Measurements from ENCODE around the gene DDX56.
"Not testable (repeated sequence)": the region's sequence is repeated elsewhere in the genome, so short reads cannot be mapped to it uniquely, and the experiment has no call there.

Gene DDX56, protein sequence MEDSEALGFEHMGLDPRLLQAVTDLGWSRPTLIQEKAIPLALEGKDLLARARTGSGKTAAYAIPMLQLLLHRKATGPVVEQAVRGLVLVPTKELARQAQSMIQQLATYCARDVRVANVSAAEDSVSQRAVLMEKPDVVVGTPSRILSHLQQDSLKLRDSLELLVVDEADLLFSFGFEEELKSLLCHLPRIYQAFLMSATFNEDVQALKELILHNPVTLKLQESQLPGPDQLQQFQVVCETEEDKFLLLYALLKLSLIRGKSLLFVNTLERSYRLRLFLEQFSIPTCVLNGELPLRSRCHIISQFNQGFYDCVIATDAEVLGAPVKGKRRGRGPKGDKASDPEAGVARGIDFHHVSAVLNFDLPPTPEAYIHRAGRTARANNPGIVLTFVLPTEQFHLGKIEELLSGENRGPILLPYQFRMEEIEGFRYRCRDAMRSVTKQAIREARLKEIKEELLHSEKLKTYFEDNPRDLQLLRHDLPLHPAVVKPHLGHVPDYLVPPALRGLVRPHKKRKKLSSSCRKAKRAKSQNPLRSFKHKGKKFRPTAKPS

DNA sequence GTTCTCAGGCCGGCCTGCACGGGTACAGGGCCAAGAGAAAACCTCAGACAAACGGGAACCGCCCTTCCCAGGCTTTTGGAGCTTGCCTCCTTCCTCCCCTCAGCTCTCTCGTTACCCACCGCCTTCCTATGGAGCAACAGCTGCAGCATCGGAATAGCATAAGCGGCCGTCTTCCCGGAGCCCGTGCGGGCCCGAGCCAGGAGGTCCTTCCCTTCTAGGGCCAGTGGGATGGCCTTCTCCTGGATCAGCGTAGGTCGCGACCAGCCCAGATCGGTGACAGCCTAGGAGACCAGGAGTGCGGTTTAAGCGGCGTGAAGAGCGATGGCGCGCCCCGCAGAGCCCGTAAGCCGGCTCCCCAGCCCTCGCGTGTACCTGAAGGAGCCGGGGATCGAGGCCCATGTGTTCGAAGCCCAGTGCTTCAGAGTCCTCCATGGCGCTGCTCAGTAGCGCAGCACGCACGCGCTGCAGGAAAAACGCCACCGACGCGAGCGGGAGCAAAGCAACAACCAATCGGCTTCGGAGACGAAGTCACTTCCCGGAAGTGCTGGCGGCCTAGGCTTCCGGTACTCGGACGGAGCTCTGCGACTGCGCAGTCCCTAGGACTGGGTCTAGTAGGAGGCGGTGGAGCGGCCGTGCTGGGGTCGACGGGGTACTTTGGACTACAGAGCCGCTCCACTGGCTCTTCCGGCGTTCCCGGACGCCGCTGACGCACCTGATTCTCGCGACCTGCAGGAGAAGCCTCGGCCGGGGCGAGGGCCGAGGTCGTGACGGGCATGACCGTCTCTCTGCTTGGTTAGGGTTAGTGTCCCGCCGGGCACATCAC, at the start of gene DDX56:
DDX56 (minus strand) TSS at position 445 of the 823 bp plus-strand sequence; CDS start at position 432, 13 bp downstream.
- peak; percentile 96 for DNase-seq

DNA sequence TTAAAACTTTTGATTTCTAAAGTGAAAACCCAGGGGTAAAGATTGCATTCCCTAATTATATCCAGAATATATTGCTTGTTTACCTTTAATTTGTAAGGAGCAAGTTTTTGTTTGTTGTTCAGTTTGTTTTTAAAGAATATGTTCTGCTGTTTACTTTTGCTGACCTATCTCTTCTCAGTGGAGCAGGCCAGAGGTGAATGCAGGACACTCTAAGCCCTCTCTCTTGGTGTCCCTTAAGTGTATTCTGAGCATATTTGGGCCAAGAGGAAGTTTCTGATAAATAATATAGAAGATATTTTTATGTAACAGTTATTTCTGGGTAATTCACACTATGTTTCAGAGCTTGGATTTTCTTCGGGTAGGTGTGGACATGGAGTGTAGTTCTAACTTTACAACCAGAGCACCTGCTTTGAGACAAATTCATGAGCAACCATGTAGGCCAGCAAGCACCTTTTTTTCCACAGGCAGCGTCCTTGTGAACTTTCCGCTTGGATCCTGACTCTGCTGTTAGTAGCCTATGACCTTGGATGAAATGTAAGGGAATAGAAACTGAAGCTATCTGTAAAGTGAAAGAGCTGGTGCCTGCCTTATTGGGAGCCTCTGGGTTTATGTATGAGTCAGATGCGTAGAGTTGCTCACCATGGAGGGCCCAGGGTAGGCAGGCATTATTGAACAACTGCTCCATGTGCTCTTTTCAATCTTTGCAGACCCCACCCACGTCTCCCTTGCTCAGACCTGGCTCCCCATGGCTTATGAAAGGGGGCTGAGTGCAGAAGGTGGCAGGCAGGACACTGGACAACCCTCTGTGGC, 48.8 kb upstream of the DDX56 start:
- DNase-seq: no peak

DNA sequence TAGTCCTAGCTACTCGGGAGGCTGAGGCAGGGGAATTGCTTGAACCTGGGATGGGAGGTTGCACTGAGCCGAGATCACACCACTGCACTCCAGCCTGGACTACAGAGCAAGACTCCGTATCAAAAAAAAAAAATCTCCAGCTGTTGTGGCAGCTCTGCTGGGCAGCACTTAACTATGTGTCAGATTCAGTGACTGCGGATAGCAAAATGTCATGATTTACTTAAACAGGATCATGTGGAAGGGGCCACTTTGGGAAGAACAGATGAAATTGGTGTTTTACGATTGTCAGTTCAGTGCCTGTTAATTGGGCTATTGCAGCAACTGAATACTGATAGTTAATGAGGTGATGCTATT, 48.0 kb upstream of the DDX56 start:
- no peak for DNase-seq

DNA sequence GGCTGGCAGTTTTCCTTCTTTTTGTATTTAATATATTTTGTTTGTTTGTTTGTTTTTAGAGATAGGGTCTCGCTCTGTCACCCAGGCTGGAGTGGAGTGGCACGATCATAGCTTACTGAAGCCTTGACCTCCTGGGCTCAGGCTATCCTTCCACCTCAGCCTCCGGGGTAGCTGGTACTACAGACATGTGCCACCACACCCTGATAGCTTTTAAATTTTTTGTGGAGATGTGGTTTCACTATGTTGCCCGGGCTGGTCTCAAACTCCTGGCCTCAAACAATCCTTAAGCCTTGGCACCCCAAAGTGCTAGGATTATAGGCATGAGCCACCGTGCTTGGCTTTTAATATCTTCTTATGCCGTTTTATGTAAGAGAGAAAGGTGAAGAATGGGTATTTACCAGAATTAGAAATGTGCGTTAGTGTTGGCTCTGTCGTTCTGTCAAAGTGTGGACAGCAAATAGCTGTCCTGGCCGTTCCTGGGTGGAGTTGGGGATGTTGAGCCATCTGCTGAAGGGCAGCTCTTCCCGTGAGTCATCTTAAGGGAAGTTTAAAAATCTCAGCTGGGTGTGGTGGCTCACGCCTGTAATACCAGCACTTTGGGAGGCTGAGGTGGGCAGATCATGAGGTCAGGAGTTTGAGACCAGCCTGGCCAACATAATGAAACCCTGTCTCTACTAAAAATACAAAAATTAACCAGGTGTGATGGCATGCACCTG, 47.5 kb upstream of the DDX56 start:
- DNase-seq: no peak

DNA sequence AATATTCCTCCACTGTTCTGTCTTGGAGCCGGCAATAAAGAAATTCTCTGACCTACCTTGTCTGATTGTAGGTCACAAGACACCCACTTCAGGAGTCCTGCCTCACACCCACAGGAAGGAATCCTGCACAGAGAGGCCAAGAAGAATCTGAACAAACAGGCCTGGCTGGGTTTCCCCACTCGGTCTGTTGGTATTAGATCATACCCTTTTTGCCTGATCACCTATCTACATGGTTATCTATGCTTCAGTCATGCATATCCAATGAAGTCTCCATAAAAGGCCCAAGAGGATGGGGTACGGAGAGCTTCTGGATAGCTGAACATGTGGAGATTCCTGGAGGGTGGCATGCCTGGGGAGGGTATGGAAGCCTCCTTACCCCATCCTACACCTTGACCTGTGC, 45.0 kb upstream of the DDX56 start:
- DNase-seq: no peak

DNA sequence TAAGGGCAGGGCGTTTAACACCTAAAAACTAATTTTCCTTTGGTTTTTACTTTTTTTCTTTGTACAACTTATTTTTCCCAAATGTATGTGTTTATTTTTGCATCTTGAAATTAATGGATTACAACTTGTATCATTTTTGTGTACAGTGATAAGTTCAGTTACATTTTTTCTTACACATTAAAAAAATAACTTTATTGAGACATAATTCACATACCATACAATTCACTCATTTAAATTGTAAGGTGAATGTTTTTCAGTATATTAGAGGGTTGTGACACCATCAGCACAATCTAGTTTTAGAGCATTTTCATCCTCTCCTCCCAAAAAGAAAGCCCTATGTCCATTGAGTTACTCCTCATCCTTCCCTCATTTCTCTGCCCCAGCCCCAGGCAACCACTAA, 44.3 kb upstream of the DDX56 start:
- no peak for DNase-seq

DNA sequence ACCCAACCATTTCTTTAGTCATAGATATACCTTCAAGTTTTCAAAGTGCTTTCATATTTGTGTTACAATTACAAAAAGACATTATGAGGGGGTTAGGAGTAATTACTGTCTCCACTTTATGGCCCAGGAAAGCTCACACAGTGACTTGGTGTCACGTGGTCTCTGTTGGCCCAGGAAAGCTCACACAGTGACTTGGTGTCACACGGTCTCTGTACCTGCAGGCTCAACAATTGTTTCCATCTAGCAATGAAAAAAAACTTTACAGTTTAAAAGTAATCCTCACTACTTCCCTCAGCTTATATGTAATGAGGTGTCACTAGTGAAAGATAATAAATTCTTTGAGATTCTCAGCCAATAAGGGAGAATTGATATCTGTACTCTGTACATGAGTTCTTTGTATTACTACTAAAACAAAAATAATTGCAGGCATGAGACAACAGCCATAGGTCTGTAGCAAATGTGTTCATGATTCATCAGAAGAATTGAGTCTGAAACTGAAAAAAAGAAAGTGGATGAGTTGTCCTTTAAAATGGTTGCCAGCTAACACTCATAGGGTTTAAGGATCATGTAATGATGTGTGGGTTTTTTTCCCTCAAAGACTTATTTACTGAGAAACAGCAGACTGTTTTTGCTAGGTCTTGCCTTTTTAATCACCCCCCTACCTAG, 43.6 kb upstream of the DDX56 start:
- no peak for DNase-seq

DNA sequence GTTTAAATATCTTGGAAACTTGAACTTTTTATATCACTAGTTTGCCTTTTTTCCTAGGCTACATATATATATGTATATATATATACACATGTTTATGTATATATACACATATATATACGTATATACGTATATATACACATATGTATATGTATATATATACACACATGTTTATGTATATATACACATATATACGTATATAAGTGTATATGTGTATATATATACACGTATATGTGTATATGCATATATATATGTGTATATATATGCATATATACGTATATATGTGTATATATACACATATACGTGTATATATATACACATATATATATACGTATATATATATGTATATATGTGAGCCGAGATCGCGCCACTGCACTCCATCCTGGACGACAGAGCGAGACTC, 42.8 kb upstream of the DDX56 start:
- DNase-seq: no peak

DNA sequence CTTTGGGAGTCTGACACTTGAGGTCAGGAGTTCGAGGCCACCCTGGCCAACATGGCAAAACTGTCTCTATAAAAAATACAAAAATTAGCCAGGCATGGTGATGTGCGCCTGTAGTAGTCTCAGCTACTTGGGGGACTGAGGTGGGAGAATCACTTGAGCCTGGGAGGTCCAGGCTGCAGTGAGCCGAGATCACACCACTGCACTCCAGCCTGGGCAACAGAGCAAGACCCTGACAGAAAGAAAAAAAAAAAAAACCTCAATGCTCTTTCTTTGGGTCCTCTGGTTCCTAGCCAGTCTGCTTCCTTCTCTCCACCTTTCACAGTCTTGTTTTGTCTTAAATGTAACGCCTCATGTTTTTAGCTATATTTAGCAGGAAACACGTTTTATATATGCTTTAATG, 42.1 kb upstream of the DDX56 start:
- no peak for DNase-seq

DNA sequence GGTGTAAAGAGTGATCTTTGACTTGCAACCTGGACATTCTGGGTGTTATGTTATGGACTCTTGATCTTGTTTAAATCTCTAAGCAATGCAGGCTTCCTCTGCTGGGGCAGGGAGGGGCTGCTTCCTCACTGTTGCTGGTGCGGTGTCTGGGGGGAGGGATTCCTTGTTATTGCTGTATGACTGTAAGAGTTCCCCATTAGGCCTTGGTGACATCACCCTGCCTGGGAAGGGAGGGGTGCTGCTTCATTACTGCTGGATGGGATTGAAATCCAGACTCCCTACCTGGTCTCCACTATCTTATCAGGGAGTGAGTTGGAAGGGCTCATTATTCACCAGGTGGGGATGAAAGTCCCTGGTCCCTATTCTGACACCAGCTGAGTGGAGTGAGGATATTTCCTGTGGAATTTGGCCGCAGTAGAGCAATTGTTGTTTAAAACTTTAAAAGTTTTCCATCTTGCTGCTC, 41.5 kb upstream of the DDX56 start:
- DNase-seq: no peak

DNA sequence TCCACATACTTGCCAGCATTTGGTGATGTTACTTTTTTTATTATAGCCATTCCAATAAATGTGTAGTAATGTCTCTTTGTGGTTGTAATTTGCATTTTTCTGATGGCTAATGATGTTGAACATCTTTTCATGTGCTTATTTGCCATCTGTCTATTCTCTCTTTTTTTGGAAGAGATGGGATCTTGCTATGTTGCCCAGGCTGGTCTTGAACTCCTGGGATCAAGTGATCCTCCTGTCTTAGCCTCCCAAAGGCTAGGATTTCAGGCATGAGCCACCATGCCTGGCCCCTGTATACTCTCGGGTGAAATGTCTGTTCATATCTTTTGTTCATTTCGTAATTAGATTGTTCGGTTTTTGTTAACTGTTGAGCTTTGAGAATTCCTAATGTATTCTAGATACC, 36.1 kb upstream of the DDX56 start:
- no peak for DNase-seq

DNA sequence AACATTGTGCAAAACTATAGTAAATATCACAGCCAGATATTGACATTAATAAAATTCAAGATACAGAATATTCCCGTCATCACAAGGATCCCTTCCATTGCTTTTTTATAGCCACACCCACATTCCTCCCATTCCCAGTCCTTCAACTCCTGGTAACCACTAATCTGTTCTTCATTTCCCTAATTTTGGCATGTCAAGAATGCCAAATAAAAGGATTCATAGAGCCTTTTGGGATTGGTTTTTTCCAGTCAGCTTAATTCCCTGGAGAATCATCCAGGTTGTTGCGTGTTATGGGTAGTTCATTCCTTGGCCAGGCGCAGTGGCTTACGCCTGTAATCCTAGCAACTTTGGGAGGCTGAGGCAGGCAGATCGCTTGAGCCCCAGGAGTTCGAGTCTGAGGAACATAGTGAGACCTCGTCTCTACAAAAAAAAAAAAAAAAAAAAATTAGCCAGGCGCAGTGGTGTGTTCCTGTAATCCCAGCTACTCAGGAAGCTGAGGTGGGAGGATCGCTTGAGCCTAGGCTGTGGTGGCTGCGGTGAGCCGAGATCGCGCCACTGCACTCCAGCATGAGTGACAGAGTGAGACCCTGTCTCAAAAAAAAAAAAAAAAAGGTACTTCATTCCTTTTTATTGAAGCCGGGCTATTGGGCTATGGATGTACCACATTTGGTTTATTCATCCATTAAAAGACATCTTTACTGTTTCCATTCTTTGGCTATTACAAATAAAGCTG, 35.4 kb upstream of the DDX56 start:
- DNase-seq: no peak

DNA sequence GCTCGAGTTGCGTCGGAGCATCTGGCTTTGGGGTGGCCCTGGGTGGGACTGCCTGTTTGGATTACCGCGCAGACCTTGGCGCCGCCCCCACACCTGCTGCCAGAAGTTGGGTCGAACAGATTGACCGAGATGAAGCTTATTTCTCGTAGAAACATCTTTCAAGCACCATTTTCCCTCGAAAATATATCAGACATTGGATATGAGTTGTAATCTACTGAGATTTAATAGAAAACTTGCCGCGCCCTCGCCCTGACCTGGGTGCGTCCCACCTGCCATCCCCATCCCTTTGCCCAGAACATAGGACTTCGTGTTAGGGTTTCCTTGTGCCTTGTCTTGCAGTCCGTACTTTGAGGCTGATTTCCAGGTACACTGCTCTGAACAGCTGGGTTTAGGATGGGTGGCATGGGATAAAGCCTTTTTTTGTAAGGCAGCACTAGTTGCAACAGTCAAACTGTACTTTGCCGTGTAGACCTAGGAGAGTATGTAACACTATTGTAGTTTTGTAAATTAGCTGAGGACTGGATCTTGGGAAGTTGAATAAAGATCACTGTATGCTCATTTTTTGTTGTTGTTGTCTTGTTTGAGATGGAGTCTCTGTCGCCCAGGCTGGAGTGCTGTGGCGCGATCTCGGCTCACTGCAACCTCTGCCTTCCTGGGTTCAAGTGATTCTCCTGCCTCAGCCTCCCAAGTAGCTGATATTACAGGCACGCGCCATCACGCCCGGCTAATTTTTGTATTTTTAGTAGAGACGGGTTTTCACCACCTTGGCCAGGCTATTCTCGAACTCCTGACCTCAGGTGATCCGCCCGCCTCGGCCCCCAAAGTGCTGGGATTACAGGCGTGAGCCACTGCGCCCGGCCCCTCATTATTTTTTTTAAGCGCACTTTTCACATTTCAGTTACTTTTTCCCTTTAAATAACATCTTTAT, 33.7 kb upstream of the DDX56 start:
- no peak for DNase-seq

DNA sequence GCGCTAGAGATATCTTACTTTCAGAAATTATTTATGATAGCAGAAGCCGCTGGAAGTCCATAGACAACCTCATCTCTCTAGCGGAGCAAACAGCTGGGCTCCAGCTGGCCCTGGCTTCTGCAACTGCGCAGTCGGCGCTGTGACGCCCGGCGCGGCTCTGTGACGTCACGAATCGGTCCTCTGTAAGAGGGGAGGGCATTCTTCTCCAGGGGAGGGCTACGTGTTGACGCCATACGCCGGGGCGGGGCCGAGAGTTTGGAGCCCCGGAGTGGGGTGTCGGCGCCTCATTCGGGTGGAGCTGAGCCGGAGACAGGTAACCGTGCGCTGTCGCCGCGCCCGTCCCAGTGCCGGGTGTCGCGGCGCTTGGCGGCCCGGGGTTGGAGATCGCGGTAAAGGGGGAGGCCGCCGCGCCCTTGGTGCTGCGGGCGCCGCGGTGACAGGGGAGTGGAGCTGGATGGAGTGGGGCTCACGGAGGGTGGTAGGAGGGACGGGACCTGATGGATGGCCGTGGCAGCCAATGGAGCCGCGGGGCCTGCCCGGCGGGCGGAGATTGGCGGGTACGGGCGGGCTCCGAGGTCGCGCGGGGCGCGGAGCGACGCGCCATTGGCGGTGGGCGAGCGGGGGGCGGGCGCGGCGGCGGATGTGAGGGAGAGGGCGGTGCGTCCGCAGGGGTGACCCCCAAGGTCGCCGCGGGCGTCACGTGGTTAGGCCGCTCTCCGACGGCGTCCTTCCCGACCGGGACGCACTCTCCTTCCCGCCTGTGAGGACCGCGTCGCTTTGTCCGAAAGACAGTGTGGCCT, 32.8 kb upstream of the DDX56 start, which contains the start of gene OGDH:
OGDH (plus strand) TSS at position 287 of the 800 bp plus-strand sequence. CDS start 17,717 bp downstream, outside the sequence.
- DNase-seq: peak; percentile 99

DNA sequence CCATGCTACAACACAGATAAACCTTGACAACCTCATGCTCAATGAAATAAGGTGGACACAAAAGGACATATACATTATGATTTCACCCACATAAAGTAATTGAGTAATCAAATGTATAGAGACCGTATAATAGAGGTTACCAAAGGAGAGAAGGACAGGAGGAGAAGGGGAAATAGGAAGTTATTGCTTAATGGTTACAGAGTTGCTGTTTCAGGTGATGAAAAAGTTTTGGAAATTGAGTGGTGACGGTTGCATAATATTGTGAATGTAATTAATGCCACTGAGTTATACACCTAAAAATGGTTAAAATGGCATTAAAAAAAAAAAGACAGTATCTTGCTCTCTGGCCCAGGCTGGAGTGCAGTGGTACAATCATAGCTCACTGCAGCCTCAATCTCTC, 31.2 kb upstream of the DDX56 start:
- DNase-seq: no peak

DNA sequence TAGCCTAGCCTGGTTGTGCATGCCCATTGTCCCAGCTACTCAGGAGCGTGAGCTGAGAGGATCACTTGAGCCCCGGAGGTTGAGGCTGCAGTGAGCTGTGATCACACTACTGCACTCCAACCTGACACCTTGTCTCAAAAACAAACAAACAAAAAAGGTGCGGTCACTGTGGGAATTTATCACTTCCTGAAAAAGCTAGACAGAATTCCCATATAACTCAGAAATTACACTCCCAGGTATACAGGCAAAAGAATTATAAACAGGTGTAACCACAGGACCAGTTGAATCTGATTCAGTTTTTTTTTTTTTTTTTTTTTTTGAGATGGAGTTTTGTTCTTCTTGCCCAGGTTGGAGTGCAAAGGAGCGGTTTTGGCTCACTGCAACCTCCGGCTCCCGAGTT, 29.5 kb upstream of the DDX56 start:
- DNase-seq: no peak

DNA sequence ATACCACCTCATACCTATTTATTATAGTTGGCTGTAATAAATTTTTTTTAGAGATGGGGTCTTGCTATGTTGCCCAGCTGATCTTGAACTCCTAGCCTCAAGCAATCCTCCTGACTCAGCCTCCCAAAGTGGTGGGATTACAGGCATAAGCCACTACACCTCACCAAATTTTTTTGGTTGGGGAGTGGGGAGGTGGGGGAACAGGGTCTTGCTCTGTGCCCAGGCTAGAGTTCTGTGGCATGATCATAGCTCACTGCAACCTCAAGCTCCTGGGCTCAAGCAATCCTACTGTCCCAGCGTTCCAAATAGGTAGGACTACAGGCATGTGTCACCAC, 28.8 kb upstream of the DDX56 start:
- DNase-seq: no peak

DNA sequence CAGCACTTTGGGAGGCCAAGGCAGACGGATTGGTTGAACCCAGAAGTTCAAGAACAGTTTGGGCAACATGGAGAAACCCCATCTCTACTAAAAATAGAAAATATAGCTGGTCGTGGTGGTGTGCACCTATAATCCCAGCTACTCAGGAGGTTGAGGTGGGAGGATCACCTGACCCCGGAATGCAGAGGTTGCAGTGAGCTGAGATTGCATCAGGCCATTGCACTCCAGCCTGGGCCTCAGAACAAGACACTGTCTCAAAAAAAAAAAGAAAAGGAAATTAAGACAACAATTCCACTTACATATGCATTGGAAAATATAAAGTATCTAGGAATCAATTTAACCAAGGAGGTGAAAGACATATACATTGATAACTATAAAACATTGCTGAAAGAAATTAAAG, 25.5 kb upstream of the DDX56 start:
- DNase-seq: no peak

DNA sequence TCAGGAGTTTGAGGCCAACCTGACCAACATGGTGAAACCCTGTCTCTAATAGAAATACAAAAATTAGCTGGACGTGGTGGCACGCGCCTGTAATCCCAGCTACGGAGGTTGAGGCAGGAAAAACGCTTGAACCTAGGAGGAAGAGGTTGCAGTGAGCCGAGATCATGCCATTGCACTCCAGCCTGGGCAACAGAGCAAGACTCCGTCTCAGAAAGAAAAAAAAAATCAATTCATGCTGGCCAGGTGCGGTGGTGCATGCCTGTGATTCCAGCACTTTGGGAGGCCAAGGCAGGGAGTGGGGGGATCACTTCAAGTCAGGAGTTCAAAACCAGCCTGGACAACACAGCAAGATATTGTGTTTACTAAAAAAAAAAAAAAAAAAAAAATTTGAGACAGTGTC, 23.5 kb upstream of the DDX56 start:
- not testable (repeated sequence) for DNase-seq

Data from NCI-H345 (cell line).